Measurements from ENCODE around the gene ARID4B. TPM values are rescaled to one million over a fixed set of nuclear protein-coding genes. Genes with fewer than 3 reads are reported as not detected.

ARID4B gene
- total RNA-seq, 4 donors from 2014 or later, result 27.0 to 172 (median 70.8) TPM

DNA sequence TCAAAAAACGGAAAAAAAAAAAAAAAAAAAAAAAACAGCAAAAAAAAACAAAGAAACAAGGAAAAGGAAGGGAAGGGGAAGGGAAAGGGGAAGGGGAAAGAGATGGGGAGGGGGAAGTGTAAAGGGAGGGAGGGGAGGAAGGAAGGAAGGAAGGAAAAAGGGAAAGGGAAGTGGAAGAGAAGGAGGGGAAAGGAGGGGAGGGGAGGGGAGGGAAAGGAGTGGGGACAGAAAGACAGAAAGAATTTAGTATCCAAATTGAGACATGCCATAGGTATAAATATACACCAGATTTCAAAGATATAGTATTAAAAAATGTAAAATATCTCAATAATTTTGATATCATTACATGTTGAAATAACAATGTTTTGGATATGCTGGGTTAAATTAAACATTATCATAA is 25.8 kb downstream of the ARID4B start:
- Histone ChIP-seq H3K27me3 (no peaks in the 10 kb centered on the region), H3K4me1 (peaks cover 0 to 39% (median 5%) of the 10 kb centered on the region in 4 donors), H3K4me3 (no peak overlapping the region), H3K9me3 (no peaks in the 10 kb centered on the region), H3K36me3 (no peaks in the 10 kb centered on the region), H3K27ac (no peak overlapping the region)
- DNase-seq, result no peak
- TF ChIP-seq POLR2A (IDR thresholded peaks at IDR 0.05) (no peak), CTCF (IDR thresholded peaks at IDR 0.05) (no peak)

- Histone ChIP-seq H3K27ac (no peak overlapping the region), H3K9me3 (no peaks in the 10 kb centered on the region), H3K4me3 (no peak overlapping the region), H3K36me3 (no peaks in the 10 kb centered on the region), H3K27me3 (no peaks in the 10 kb centered on the region), H3K4me1 (peaks cover 0 to 21% (median 5%) of the 10 kb centered on the region in 4 donors)
- TF ChIP-seq POLR2A (IDR thresholded peaks at IDR 0.05), result no peak
- no peak for TF ChIP-seq CTCF (IDR thresholded peaks at IDR 0.05)
- DNase-seq, result no peak
Observed at GRCh38 chr1:235299169-235299858, 28.7 kb downstream of the ARID4B start.

DNA sequence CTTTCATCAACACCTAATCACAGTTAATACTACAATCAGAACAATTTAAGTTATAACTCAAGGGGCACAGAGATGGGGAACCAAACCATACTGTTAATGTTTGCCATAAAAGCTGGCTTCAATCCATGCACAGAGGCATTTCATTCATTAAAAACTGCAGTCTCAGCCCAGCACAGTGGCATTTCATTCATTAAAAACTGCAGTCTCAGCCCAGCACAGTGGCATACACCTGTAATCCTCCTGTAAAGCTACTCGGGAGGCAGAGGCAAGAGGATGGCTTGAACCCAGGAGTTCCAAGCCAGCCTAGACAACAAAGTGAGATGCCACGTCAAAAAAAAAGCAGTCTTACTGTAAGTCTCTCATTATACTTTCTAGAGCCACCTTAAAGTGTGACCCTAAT is 29.2 kb downstream of the ARID4B start:
- no peak for TF ChIP-seq POLR2A (IDR thresholded peaks at IDR 0.05)
- TF ChIP-seq CTCF (IDR thresholded peaks at IDR 0.05), result no peak
- H3K4me1 ChIP-seq, result peaks cover 0 to 21% (median 5%) of the 10 kb centered on the region in 4 donors
- H3K9me3 ChIP-seq, result no peaks in the 10 kb centered on the region
- H3K4me3 ChIP-seq, result no peak overlapping the region
- H3K27ac ChIP-seq, result no peak overlapping the region
- no peaks in the 10 kb centered on the region for H3K36me3 ChIP-seq
- H3K27me3 ChIP-seq, result no peaks in the 10 kb centered on the region
- DNase-seq, result no peak

GRCh38 chr1:235297579-235297978 is 30.4 kb downstream of the ARID4B start:
- Histone ChIP-seq H3K27ac (peak overlapping the region in 2 of 4 donors; percentile 29 to 43), H3K4me1 (peaks cover 0 to 21% (median 5%) of the 10 kb centered on the region in 4 donors), H3K36me3 (no peaks in the 10 kb centered on the region), H3K4me3 (no peak overlapping the region), H3K27me3 (no peaks in the 10 kb centered on the region), H3K9me3 (no peaks in the 10 kb centered on the region)
- no peak for DNase-seq
- TF ChIP-seq CTCF (IDR thresholded peaks at IDR 0.05) (no peak), POLR2A (IDR thresholded peaks at IDR 0.05) (no peak)

GRCh38 chr1:235296729-235297128 is 31.2 kb downstream of the ARID4B start:
- DNase-seq, result no peak
- peaks cover 0 to 21% (median 5%) of the 10 kb centered on the region in 4 donors for H3K4me1 ChIP-seq
- H3K27ac ChIP-seq, result peak overlapping the region in 1 of 4 donors; percentile 38

More at GRCh38 chr1:235296729-235297128, 31.2 kb downstream of the ARID4B start:
- Histone ChIP-seq H3K36me3 (no peaks in the 10 kb centered on the region), H3K9me3 (no peaks in the 10 kb centered on the region), H3K27me3 (no peaks in the 10 kb centered on the region), H3K4me3 (no peak overlapping the region)
- TF ChIP-seq POLR2A (IDR thresholded peaks at IDR 0.05), result no peak
- no peak for TF ChIP-seq CTCF (IDR thresholded peaks at IDR 0.05)

Measured in Peyer's patch (tissue), 4 donors.